Measurements from ENCODE around the gene CYB561.
A peak's percentile ranks its signal among the peaks of the same experiment; 100 is the strongest.

The CYB561 gene, protein sequence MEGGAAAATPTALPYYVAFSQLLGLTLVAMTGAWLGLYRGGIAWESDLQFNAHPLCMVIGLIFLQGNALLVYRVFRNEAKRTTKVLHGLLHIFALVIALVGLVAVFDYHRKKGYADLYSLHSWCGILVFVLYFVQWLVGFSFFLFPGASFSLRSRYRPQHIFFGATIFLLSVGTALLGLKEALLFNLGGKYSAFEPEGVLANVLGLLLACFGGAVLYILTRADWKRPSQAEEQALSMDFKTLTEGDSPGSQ

DNA sequence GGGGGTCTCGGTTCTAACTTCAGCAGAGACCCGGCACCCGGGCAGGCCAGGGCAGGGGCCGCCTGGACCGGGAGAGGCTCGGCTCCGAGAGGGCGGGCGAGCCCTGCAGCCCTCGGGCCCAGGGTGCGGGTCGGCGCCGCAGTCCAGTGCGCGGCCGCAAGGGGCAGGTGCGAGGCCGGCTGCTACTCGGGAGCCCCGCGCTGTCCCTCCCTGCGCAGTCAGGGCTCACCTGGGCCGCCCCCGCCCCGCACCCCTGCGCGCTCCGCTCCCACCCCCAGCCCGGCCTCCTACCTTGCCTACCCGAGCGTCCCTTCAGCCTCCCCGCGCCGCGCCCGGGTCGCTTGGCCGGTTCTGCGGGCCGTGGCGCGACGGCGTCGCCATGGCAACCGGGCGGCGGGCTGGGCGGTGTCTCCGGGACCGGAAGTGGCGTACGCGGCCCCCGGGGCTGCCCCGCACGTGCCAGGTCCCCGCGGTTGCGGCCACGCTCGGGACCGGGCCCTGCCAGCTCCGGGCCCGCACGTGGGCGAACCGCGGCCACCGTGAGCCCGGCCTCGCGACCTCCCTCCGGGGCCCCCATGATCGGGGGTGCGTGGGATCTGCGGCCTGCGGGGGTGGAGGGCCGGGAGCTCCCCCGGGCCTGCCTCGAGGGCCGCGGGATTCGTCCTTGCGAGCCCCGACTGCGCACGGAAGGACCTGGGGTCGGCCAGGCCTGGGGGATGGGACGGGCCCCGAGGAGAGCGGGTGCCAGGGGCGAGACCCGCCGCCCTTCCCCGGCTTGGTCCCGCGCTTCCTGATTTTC lies at the start of gene CYB561:
CYB561 (minus strand) TSS at position 353 of the 799 bp plus-strand sequence. CDS start 8,759 bp downstream, outside the sequence.
- peak; percentile 40 for DNase-seq (ENCODE audit: low read depth)

DNA sequence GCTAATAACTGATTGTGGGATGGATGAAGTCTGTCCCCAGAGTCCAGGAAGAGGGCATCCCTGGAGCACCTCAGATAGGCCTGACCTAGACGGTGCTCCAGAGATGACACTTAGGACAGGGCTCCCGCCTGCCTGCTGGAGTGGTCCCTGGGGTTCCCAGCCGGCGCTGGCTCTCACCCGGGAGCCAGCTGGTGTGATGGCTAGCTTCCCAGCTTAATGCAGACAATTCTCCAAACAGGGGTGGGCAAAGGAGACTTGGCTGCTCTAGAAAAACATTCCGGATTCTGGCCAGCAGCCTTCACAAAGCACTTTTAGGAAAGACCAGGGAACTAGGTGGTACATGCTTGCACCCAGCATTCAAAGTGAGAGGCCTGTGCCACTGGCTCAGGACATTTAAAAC lies 49.4 kb upstream of the CYB561 start:
- DNase-seq (ENCODE audit: low read depth), result no peak

DNA sequence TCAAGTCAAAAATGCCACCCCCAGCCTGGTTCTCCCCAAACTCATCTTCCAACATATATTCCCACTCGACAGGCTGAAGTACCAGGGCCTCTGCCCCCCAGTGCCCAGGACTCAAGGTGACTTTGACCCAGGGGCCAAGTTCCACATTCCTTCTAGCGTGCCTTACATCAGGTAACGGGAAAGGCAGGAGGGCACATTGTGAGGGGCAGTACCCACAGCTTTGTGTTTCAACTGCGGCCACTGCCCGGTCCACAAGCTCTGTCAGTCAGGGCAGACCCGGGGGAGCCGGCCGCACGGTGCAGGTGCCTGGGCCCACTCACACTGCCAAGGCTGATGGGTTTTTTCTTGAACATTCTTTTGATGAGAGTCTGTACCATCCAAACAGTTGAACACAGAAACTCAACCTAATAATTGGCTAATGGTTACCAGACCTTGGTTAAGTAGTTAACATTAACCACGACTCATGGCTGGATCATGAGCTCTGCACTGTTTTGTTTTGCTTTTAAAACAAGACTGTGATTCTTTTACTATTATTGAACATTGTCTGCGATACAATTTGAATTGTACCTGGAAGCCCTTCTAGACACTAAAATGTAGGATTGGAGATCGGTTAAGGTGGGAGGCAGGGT lies 48.3 kb upstream of the CYB561 start:
- no peak for DNase-seq (ENCODE audit: low read depth)

DNA sequence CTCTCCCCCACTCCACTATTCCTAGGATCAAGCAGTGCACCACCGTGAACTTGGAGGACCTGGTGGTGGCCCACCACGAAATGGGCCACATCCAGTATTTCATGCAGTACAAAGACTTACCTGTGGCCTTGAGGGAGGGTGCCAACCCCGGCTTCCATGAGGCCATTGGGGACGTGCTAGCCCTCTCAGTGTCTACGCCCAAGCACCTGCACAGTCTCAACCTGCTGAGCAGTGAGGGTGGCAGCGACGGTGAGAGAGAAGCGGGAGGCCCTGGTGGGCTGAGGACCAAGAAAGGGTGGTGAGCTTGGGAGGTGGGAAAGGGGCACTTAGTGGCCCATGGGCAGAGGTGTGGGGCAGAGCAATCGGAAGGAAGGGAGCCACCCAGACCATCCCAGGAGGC lies 47.3 kb upstream of the CYB561 start:
- no peak for DNase-seq (ENCODE audit: low read depth)

DNA sequence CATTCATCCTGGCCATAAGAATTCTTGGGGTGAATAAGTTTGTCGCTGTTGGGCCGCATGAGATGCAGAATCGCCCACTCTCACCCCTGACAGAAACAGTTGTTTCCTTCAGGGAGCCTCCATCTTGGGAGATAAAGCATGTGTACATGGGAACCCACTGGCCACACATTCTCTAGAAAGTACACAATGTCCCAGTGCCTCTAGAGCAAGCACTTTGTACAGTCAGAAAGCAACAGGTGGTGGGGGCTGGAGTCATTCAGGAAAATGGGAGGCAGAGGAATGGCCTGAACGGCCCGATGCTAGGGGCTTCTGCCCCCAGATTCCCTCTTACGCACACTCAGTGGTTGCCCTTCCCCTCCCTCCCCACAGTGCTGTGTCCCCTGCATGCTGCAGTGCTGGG lies 46.8 kb upstream of the CYB561 start:
- no peak for DNase-seq (ENCODE audit: low read depth)

DNA sequence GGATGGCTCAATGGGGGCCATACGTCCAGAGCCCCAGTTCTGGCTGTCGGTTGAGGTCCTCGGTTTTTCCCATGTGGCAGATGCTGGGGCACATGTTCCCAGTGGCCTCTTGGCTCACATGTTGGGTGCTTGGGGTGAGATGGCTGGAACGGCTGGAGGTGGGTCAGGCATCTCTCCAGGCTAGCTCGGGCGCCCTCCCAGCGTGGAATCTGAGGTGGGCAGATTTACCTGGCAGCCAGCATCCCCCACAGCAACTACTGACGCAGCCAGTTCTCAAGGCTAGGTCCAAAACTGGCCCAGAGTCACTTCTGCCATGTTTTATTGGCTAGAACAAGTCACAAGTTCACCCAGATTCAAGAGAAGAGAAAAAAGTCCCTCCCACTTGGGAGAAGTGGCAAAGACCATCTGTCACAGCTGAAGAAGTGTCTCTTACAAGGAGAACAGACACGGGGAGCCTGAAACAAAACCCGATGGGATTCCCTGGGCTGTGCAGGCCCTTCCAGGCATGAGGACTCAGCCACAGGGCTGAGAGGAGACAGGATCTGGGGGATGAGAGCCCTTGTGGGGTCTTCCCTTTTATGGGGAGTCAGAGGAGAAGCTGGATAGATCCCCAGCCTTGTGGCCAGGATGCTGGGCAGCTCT lies 46.0 kb upstream of the CYB561 start:
- no peak for DNase-seq (ENCODE audit: low read depth)

DNA sequence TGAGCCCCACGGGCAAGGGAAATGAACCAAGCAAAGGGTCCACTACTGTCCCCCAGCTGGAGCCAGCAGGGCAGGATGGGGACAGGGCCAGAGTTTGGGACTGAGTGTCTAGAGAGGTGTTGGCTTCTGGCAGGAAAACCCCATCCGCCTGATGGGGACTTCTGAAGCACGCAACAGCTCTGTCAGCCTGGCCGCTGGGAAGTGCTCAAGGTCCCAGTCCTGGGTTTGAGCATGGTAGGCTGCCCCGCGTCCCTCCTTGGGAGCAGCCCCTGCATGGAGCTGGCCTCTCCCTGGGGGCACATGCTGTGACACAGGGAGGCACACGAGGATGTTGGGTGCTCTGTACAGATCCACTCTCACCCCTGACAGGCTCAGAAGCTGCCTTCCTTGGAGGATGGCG lies 45.3 kb upstream of the CYB561 start:
- DNase-seq (ENCODE audit: low read depth), result no peak

DNA sequence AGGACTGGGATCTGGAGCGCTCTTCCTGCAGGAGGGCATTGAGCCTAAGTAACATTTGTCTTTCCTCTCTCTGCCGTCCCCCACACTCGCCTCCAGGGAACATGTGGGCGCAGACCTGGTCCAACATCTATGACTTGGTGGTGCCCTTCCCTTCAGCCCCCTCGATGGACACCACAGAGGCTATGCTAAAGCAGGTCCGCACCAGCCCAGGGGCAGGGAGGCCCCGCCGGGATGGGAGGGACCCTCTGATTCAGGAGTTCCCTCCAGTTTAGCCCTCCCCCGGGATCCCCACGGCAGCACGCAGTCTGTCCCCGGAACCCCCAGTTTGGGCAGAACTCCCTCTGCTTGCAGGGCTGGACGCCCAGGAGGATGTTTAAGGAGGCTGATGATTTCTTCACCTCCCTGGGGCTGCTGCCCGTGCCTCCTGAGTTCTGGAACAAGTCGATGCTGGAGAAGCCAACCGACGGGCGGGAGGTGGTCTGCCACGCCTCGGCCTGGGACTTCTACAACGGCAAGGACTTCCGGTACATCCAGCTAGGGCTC lies 44.8 kb upstream of the CYB561 start:
- DNase-seq (ENCODE audit: low read depth), result no peak

DNA sequence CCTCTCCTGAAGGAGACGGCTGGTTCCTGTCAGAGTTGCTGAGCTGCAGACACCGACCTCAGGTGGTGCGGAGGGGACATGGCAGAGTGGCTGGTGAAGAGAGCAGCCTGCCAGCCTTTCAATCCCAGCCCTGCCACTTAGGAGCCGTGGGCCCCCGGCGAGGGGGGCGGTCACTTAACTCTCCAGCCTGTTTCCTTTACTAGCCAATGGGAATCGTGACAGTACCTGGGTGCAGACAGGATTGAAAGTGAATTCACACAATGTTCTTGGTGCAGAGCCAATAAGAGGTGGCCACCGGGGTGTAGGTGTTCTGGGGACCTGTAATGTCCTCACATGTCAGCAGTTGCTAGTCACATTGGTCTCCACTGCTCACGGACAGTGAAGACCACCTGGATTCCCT lies 44.2 kb upstream of the CYB561 start:
- no peak for DNase-seq (ENCODE audit: low read depth)

DNA sequence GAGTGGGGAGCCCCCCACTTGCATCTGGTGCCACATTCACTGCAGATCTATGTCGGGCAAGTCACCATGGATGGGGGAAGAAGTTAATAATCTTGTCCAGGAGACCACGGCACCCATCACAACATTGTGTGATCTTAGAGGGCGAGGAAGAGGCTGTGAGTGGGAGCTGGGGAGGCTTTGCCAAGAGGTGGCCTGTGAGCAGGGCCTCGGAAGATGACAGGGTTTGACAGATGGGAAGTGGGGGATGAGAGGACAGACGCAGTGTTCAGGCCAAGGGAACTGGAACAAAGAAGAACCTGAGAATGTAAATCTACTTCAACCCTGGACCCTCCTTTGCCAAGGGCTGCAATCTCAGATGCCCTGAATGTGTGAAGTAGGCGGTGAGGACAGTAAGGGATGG lies 43.2 kb upstream of the CYB561 start:
- DNase-seq (ENCODE audit: low read depth), result no peak

DNA sequence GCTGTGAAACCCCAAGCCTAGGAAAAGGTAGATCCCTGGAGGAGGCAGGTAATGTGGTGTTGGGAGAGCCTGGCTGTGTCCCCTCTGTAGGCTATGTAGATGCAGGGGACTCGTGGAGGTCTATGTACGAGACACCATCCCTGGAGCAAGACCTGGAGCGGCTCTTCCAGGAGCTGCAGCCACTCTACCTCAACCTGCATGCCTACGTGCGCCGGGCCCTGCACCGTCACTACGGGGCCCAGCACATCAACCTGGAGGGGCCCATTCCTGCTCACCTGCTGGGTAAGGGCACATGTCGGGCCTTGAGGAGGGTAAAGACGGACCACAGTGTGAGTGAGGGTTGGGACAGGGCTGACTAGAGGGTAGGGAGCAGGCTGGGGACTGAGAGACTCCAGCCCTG lies 42.7 kb upstream of the CYB561 start:
- DNase-seq (ENCODE audit: low read depth), result no peak

DNA sequence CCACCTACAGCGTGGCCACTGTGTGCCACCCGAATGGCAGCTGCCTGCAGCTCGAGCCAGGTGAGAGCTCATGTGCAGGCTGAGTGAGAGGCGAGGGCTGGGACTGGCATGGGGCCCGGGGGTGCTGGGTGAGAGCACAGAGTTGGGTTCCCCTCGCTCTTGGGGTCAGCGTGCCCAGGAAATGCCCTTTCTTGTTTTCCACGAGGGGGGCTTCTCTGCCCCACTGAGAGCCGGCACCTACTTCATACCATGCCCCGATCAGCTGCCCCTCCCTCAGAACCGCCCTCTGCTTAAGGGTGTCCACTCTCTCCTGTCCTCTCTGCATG lies 40.9 kb upstream of the CYB561 start:
- DNase-seq (ENCODE audit: low read depth), result no peak

DNA sequence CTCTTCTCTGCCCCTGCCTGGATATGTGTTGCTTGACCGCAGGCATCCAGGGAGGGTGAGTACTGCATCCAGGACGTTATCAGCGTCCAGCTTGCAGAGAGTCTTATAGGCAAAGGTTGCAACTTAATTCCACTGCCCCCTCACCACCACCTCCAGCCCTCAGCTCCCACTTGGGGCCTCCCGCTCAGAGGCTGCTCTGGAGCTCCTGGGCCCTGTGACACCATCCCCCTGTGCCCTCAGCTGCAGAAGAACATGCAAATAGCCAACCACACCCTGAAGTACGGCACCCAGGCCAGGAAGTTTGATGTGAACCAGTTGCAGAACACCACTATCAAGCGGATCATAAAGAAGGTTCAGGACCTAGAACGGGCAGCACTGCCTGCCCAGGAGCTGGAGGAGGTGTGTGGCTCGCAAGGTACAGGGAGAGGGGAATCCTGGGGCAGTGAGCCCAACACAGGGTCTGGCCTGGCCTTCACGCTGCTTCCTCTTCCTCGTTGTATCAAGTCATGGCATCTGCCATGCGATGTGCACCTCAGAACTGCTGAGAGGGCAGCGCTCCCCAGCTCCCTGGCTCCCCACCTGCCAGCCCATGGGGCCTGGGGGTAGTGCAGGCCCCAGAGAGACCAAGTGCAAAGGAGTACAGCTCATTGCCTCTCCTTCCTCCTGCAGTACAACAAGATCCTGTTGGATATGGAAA lies 40.4 kb upstream of the CYB561 start:
- no peak for DNase-seq (ENCODE audit: low read depth)

DNA sequence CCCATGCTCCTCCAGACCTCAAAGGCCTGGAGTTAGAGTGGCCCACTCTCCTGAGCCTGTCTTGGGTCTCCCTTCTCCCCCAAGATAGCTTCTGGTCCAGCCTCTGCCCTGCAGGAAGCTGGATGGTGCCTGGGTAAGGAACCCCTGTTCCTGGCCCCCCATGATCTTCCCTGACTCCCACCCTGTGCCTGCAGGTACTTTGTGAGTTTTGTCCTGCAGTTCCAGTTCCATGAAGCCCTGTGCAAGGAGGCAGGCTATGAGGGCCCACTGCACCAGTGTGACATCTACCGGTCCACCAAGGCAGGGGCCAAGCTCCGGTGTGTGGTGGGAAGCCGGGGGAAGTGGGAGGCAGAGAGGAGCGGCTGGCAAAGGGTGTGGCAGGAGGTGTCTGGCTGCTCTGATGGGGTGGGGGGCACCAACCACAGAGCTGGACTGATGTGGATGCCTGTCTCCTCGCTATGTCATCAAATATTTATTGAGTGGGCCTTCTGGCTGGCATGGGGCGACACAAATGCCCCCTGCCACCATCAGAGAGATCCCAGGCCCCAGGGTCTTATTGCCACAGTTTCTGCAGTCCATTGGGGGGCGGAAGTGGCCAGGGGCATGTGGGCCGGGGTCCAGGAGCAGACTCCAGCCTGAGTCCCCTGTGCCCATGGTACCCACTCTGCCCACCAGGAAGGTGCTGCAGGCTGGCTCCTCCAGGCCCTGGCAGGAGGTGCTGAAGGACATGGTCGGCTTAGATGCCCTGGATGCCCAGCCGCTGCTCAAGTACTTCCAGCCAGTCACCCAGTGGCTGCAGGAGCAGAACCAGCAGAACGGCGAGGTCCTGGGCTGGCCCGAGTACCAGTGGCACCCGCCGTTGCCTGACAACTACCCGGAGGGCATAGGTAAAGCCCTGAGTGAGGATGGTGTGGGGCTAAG lies 37.8 kb upstream of the CYB561 start:
- DNase-seq (ENCODE audit: low read depth), result no peak

DNA sequence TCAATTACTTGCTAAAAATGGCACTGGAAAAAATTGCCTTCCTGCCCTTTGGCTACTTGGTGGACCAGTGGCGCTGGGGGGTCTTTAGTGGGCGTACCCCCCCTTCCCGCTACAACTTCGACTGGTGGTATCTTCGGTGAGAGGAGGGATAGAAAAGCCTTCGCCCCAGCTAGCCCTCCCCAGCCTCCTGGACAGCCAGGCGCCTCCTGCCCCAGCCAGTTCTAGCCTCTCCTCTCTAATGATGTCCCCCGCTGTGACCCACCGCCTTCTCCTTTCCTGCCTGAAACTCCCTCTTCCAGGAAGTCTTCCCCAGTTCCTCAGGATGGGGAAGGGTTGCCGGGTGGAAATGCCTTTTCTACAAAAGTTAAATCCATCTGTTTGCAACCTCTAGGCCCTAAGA lies 36.9 kb upstream of the CYB561 start:
- DNase-seq (ENCODE audit: low read depth), result no peak

DNA sequence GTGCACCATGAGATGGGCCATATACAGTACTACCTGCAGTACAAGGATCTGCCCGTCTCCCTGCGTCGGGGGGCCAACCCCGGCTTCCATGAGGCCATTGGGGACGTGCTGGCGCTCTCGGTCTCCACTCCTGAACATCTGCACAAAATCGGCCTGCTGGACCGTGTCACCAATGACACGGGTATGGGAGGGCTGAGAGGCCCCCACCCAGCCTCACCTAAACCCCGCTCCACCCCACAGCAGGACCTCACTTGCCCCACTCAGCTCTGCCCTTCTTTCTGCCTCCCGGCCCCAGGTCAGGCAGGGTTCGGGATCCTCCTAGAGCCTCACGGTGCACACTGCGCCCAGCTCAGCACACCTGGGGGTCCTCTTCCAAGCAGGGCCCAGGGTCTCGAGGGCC lies 36.4 kb upstream of the CYB561 start:
- DNase-seq (ENCODE audit: low read depth), result no peak

DNA sequence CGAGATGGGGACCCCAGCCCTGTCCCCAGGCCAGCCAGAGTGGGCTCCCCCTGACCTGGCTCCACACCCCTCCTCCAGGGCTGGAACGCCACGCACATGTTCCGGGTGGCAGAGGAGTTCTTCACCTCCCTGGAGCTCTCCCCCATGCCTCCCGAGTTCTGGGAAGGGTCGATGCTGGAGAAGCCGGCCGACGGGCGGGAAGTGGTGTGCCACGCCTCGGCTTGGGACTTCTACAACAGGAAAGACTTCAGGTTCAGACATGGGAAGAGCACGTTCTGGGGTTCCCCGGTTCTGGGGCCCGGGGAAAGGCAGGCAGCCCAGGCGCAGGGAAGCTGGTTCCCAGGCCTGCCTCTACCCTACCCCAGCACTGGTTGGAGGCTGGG lies 35.4 kb upstream of the CYB561 start:
- DNase-seq (ENCODE audit: low read depth), result no peak

DNA sequence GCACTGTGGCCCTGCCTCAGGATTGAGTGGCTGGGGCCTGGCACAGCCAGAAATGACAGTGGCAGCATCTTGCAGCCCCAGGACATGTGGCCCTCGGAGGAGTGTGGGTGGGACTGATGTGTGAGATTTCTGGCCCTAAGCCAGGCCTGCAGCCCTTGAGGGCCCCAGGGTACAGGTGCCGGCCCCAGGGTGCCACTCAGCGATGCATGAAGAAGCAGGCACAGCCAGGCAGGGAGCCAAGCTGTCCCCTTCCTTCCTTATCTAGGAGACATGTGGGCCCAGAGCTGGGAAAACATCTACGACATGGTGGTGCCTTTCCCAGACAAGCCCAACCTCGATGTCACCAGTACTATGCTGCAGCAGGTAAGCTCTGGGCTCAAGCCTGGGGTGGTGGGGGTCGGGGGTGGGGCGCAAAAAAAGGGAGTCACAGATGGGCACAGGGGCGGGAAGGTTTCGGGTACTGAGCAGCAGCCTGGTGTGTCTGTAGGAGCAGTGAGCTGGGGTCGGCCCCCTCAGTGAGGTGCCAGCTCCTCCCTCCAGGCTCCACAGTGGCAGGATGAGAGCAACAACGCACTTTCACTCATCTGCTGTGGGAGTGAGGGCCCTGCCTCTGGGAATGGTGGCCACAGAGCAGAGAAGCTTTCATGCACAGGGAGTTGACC lies 34.9 kb upstream of the CYB561 start:
- DNase-seq (ENCODE audit: low read depth), result no peak

DNA sequence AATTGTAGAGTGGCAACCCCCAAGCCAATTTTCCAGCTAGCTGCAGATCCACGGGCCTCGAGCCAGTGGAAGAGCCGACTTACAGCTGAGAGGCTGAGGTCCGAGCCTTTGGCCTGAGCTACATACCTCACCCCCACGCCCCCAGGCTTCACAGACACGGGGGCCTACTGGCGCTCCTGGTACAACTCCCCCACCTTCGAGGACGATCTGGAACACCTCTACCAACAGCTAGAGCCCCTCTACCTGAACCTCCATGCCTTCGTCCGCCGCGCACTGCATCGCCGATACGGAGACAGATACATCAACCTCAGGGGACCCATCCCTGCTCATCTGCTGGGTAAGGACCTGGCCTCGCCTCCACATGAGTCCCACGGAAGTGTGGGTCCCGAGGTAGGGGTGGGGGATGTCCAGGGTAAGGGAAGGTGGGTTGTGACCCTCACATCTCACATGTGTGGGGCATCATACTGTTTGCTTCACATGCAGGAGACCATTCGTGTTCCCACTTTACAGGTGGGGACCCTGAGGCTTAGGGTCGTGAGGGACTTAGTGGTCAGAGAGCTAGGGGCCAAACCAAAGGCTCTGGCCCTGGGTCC lies 34.2 kb upstream of the CYB561 start:
- DNase-seq (ENCODE audit: low read depth), result no peak
